Hematopoietic multipotent progenitor cell (in vitro differentiated cells): ENCODE data around the gene GRM2. TPM values are rescaled to one million over a fixed set of nuclear protein-coding genes. Genes with fewer than 3 reads are reported as not detected.
"Not testable (repeated sequence)": the region's sequence is repeated elsewhere in the genome, so short reads cannot be mapped to it uniquely, and the experiment has no call there.

Experiments
- DNase-seq, 3 donors: peaks; one replicate each; pipeline ENCODE4 v3.0.0-alpha.2; 2011 to 2015; ENCODE audit warnings: low read depth in 2 of 3, low spot score in 2 of 3
- total RNA-seq: library from RNA; depleted of rRNA; stranded (reverse); fragments of >200 nt; gene quantifications from one replicate; pipeline ENCODE4 v1.2.3, GENCODE V29; 2012

Gene GRM2
- total RNA-seq, 1 donor: 0.27 TPM

GRCh38 chr3:51719410-51720025 is 12.7 kb downstream of the GRM2 start:
- DNase-seq: no peak

GRCh38 chr3:51720292-51721061 is 13.6 kb downstream of the GRM2 start:
- DNase-seq: no peak

- peak in 1 of 3 donors; percentile 8 for DNase-seq
Measured at GRCh38 chr3:51721062-51721745, 14.3 kb downstream of the GRM2 start.

GRCh38 chr3:51722362-51722761 is 15.5 kb downstream of the GRM2 start:
- DNase-seq: no peak

GRCh38 chr3:51727500-51727899 is 20.6 kb downstream of the GRM2 start:
- DNase-seq: no peak

- no peak for DNase-seq
Measured at GRCh38 chr3:51729042-51729633, 22.3 kb downstream of the GRM2 start.

GRCh38 chr3:51733859-51734571 is 27.1 kb downstream of the GRM2 start:
- DNase-seq: no peak

GRCh38 chr3:51734572-51734907 is 27.7 kb downstream of the GRM2 start:
- DNase-seq: no peak

GRCh38 chr3:51735039-51735438 is 28.2 kb downstream of the GRM2 start:
- DNase-seq: no peak

- DNase-seq: no peak
Measured at GRCh38 chr3:51735950-51736349, 29.1 kb downstream of the GRM2 start.

GRCh38 chr3:51739110-51739509 is 32.2 kb downstream of the GRM2 start:
- DNase-seq: no peak

- DNase-seq: not testable (repeated sequence)
Measured at GRCh38 chr3:51742320-51742719, 35.5 kb downstream of the GRM2 start.

- DNase-seq: not testable (repeated sequence)
Measured at GRCh38 chr3:51742978-51743377, 36.1 kb downstream of the GRM2 start.

GRCh38 chr3:51747840-51748239 is 41.0 kb downstream of the GRM2 start:
- no peak for DNase-seq

GRCh38 chr3:51748327-51748726 is 41.5 kb downstream of the GRM2 start:
- no peak for DNase-seq

GRCh38 chr3:51750878-51751277 is 44.0 kb downstream of the GRM2 start:
- DNase-seq: no peak

GRCh38 chr3:51751287-51751686 is 44.4 kb downstream of the GRM2 start:
- no peak for DNase-seq

GRCh38 chr3:51753763-51754750 is 47.2 kb downstream of the GRM2 start:
- DNase-seq: not testable (repeated sequence)

- DNase-seq: no peak
Measured at GRCh38 chr3:51759203-51759602, 52.3 kb downstream of the GRM2 start.
